ENCODE measurements around the gene KCNH6.

Gene KCNH6

GRCh38 chr17:63531022-63531965 lies 8.1 kb downstream of the KCNH6 start:
- no peak for DNase-seq (ENCODE audit: low read depth in 1 of 2, low spot score in 1 of 2)

DNA sequence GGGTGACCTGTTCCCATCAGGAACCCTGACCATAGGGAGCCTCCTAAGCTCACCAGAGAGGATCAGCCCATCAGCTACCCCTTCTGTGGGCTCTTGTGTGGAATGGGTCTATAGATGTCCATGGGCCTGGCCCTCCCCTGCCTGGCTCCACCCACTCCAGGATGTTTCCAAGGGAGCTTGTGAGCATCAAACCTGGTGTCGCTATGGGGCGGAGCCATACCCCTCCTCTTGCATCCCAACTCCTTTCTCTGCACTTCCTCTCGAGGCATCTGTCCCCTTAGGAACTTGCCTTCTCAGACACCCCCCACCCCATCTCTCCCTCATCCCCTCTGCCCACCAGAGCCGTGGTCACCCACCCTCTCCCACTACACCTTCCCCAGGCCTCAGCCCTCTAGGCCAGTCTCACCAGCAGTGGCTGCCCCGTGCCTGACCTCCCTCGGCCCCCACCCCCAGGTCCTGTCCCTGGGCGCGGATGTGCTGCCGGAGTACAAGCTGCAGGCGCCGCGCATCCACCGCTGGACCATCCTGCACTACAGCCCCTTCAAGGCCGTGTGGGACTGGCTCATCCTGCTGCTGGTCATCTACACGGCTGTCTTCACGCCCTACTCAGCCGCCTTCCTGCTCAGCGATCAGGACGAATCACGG lies 10.4 kb downstream of the KCNH6 start:
- DNase-seq (ENCODE audit: low read depth in 1 of 2, low spot score in 1 of 2): no peak

DNA sequence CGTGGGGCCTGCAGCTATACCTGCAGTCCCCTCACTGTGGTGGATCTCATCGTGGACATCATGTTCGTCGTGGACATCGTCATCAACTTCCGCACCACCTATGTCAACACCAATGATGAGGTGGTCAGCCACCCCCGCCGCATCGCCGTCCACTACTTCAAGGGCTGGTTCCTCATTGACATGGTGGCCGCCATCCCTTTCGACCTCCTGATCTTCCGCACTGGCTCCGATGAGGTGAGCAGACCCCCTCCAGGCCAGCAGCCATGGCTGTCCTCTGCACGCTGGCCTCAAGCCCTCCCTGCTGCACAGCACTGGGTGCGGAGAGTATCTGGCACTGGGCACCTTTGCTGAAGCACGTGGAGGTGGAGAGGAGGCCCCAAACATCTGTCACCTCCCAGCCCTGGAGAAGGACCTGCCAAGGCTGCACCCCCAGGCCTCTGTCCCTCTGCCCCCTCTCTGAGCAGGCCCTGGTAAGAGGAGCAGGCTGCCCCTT lies 11.0 kb downstream of the KCNH6 start:
- DNase-seq (ENCODE audit: low read depth in 1 of 2, low spot score in 1 of 2): no peak

GRCh38 chr17:63534816-63535455 lies 11.8 kb downstream of the KCNH6 start:
- DNase-seq (ENCODE audit: low read depth in 1 of 2, low spot score in 1 of 2): no peak

- no peak for DNase-seq (ENCODE audit: low read depth in 1 of 2, low spot score in 1 of 2)
These were observed 12.5 kb downstream of the KCNH6 start for GRCh38 chr17:63535640-63536039.

DNA sequence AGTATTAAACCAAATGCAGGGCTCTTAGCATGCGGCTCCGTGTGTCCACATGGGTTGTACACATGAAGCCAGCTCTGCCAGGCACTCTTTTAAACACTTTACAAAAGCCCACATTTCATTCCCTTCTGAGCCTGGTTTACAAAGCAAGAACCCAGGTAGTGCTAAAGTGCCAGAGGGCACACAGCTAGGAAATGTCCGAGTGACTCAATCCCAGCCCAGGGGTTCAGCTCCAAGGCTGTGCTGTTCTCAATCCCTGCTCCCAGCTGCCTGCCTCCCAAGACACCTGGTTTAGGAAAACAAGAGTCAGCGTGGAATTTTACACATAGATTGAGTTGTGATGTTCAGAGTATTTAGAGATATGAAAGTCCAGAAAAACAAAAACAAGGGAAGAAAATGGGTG lies 13.8 kb downstream of the KCNH6 start:
- no peak for DNase-seq (ENCODE audit: low read depth in 1 of 2, low spot score in 1 of 2)

DNA sequence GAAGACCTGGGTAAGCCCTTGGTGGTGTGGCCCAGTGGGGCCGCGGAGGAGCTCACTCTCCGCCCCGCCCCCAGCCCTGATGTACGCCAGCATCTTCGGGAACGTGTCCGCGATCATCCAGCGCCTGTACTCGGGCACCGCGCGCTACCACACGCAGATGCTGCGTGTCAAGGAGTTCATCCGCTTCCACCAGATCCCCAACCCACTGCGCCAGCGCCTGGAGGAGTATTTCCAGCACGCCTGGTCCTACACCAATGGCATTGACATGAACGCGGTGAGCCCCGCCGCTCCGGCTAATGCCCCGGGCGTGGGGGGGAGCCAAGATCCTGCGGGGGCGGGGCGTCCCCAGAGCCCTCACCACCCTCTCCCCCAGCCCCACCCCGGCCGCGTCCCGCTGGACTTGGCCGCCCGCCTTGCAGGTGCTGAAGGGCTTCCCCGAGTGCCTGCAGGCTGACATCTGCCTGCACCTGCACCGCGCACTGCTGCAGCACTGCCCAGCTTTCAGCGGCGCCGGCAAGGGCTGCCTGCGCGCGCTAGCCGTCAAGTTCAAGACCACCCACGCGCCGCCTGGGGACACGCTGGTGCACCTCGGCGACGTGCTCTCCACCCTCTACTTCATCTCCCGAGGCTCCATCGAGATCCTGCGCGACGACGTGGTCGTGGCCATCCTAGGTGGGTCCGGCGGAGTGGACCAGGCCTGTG lies 15.0 kb downstream of the KCNH6 start:
- no peak for DNase-seq (ENCODE audit: low read depth in 1 of 2, low spot score in 1 of 2)

DNA sequence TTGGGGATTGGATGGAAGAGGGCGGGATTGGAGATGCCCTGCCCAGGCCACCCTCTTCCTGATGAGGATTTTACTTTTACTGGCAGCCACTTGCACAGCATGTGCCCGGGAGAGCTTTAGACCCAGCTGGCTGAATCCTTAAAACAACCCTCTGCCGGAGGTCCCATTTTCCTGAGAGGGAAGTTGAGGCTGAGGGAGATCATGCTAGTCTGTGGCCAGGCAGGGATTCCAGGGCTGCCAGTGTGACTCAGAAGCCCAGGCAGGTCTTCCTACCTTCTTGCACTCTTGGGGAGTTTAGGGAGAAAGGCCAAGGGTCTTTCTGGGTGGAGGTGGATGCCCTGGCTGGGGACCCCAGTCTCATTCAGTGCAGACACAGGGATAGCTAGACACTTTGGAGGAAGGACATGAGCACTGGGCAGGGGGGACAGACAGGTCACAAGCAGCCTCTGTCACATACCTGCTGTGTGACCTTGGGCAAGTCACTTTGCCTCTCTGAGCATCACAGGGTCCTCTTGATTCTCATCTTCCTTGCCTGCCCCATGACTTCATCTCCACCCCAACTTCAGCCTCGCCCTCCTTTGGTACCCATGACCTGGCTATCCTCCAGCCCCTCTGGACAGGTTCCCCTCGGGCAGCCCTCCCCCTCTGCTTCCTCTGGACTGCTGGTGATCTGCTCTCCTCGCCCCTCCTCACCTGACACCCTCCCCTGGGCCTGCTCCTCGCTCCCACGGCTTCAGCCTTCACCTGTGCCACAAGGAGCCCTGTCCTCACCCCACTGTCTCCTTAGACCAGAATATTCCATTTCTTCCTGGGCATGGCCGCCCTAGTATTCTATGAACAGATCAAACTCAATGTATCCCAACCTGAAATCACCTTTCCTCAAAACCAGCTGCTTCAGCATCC lies 15.8 kb downstream of the KCNH6 start:
- DNase-seq (ENCODE audit: low read depth in 1 of 2, low spot score in 1 of 2): no peak

DNA sequence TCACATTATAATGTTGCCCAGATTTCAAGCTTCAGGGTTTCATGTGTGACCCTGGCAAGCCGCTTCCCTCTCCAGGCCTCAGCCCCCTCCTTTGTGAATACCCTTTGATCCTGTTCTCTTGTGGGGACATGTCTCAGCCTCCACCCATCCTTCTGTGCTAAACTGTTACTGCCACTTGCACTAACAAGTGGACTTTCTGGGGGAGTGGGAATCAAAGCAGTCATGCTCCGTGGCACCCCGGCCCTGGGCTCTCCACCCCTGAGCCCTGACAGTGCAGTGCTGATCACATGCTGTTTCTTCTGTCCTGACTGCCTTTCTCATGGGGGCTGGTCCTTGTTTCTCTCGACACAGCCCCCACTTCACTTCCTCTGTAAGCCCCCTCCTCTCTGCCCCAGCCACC lies 17.4 kb downstream of the KCNH6 start:
- no peak for DNase-seq (ENCODE audit: low read depth in 1 of 2, low spot score in 1 of 2)

- DNase-seq (ENCODE audit: low read depth in 1 of 2, low spot score in 1 of 2): no peak
These were observed 19.0 kb downstream of the KCNH6 start for GRCh38 chr17:63542218-63542545.

GRCh38 chr17:63542942-63543821 lies 20.0 kb downstream of the KCNH6 start:
- DNase-seq (ENCODE audit: low read depth in 1 of 2, low spot score in 1 of 2): no peak

GRCh38 chr17:63543822-63544420 lies 20.8 kb downstream of the KCNH6 start:
- no peak for DNase-seq (ENCODE audit: low read depth in 1 of 2, low spot score in 1 of 2)

GRCh38 chr17:63544467-63545301 lies 21.5 kb downstream of the KCNH6 start:
- no peak for DNase-seq (ENCODE audit: low read depth in 1 of 2, low spot score in 1 of 2)

GRCh38 chr17:63546308-63547082 lies 23.3 kb downstream of the KCNH6 start:
- no peak for DNase-seq (ENCODE audit: low read depth in 1 of 2, low spot score in 1 of 2)

- DNase-seq (ENCODE audit: low read depth in 1 of 2, low spot score in 1 of 2): no peak
These were observed 23.9 kb downstream of the KCNH6 start for GRCh38 chr17:63547083-63547523.

DNA sequence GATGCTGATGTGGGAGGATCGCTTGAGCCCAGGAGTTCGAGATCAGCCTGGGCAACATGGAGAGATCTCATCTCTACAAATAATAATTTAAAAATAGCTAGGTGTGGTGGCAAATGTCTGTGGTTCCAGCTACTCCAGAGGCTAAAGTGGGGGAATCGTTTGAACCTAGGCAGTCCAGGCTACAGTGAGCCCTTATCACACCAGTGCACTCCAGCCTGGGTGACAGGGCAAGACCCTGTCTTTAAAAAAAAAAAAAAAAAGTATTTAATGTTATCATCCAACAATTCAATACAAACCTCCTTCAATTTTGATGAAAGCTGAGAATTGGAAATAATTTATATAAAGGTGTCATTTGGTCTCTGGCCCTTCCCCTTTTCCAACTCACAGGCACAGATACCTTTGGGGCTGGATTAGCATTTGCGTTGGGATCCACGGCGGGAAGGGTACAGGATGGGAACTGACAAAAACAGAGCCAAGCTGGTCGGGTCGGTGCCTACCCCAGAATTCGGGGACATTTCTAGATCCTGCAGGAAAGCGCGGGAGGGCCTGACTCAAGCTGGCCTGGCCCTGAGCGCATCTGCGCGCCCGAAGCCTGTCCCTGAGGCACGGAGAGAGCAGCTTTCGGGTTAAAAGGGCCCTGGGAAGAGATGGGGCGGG lies 26.3 kb downstream of the KCNH6 start:
- no peak for DNase-seq (ENCODE audit: low read depth in 1 of 2, low spot score in 1 of 2)

Measured in stimulated activated CD4-positive, alpha-beta T cell treated with anti-CD3 and anti-CD28 coated beads, Interleukin-15, amount 100 ng/mL, for 1 hour (primary cell).